ENCODE results near the gene PLXNA2. TPM values are rescaled to one million over a fixed set of nuclear protein-coding genes. Genes with fewer than 3 reads are reported as not detected.

The PLXNA2 gene
- total and polyA plus RNA-seq, 7 donors, result 4.4 to 33.6 (median 20.8) TPM

DNA sequence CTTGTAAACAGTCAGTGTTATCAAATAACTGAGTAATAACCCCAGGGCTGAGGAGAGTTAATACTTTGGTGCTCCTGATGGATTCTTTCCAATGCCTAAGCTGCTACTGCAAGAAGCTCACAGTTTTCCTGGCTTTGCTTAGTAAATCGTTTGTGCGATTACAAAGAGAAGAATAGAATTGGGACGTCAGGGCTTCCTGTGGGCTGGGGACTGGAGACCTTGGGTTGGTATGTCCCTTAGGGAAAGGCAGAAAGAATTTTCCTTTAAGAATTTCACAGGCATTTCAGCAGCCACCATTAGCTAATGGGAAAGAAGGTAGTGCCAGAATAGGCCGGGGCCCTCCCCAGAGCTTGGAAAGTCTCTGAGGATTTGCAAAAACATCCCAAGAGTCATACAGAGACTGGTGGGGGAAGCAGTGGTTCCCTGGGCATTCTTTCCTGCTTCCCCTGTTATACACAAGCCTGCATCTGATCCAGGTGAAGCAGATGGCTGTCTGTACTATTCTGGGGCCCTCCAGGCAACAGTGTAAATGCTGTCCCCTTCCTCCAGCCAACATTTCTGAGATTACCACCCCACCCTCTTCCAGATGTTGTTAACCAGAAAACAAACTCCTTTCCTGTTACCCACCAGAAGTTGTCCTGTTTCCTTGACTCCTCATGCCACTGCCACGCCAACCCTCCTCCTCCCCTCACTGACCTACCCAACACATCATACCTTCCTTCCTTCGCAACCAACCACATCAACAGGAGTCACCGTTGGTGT is 40.2 kb downstream of the PLXNA2 start:
- Histone ChIP-seq H3K36me3 (ENCODE audit: insufficient read depth in 1 of 2, low read depth in 1 of 2) (peaks cover 0 to 31% of the 10 kb centered on the region in 2 donors), H3K27me3 (ENCODE audit: insufficient read depth in 3 of 3, low read length in 2 of 3) (no peaks in the 10 kb centered on the region), H3K9me3 (no peaks in the 10 kb centered on the region), H3K4me3 (no peak overlapping the region), H3K4me1 (peaks cover 37% of the 10 kb centered on the region), H3K27ac (peak overlapping the region; percentile 54)
- ATAC-seq (no peak), DNase-seq (no peak)
- intact Hi-C loops (cut with DNase I), result loop anchor here in 1 of 2 donors (5.0 kb wide), 1 partner anchor 38 kb away; the partner anchor contains the start of gene PLXNA2
- TF ChIP-seq, protein P1, sequence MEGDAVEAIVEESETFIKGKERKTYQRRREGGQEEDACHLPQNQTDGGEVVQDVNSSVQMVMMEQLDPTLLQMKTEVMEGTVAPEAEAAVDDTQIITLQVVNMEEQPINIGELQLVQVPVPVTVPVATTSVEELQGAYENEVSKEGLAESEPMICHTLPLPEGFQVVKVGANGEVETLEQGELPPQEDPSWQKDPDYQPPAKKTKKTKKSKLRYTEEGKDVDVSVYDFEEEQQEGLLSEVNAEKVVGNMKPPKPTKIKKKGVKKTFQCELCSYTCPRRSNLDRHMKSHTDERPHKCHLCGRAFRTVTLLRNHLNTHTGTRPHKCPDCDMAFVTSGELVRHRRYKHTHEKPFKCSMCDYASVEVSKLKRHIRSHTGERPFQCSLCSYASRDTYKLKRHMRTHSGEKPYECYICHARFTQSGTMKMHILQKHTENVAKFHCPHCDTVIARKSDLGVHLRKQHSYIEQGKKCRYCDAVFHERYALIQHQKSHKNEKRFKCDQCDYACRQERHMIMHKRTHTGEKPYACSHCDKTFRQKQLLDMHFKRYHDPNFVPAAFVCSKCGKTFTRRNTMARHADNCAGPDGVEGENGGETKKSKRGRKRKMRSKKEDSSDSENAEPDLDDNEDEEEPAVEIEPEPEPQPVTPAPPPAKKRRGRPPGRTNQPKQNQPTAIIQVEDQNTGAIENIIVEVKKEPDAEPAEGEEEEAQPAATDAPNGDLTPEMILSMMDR (IDR thresholded peaks at IDR 0.05), result no peak
- 49 to 60% (median 53%) methylated on average over 7 of the region's 7 CpGs for WGBS, 3 donors

DNA sequence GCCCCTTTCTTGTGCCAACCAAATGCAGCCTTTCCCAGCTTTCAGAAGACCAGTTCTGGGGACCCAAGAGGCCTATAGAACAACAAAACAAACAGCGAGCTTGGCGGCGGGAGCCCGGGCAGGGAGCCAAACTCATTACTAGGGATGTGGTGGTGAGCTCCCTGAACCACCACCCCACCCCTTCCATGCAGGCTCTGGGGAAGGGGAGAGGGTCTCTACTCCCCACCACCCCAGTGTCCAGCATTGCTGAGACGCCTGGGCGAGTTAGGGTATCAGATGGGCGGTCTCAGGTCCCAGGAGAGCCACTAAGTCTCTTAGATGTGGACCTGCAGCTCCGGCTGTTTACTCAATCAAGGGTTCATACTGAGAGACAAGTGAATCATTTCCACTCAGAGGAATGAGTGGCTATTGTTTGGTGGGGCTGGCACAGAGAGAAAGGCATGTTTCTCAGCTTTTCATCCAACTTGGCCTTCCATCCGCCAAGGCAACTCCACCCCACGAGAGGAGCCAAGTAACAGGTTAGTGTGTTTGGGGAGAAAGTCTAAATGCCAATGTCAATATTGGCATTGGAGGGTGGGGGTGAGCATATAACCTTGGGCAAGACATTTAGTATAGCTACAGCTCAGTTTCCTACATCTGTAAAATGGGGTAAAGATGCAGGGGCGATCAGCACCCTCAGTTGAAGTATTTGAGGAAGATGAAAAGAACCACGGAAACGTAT is 40.9 kb downstream of the PLXNA2 start:
- 51 to 57% (median 54%) methylated on average over 13 of the region's 13 CpGs for WGBS, 3 donors
- intact Hi-C loops (cut with DNase I), result loop anchor here in 1 of 2 donors (5.0 kb wide), 1 partner anchor 39 kb away; the partner anchor contains the start of gene PLXNA2
- ATAC-seq, result no peak
- peak overlapping the region; percentile 54 for H3K27ac ChIP-seq
- H3K27me3 ChIP-seq (ENCODE audit: insufficient read depth in 3 of 3, low read length in 2 of 3), result no peaks in the 10 kb centered on the region
- DNase-seq, result peak in 1 of 2 donors; percentile 41
- TF ChIP-seq, protein P1 (IDR thresholded peaks at IDR 0.05), result no peak
- no peaks in the 10 kb centered on the region for H3K9me3 ChIP-seq
- peaks cover 37% of the 10 kb centered on the region for H3K4me1 ChIP-seq
- H3K4me3 ChIP-seq, result no peak overlapping the region
- peaks cover 0 to 28% of the 10 kb centered on the region in 2 donors for H3K36me3 ChIP-seq (ENCODE audit: insufficient read depth in 1 of 2, low read depth in 1 of 2)

DNA sequence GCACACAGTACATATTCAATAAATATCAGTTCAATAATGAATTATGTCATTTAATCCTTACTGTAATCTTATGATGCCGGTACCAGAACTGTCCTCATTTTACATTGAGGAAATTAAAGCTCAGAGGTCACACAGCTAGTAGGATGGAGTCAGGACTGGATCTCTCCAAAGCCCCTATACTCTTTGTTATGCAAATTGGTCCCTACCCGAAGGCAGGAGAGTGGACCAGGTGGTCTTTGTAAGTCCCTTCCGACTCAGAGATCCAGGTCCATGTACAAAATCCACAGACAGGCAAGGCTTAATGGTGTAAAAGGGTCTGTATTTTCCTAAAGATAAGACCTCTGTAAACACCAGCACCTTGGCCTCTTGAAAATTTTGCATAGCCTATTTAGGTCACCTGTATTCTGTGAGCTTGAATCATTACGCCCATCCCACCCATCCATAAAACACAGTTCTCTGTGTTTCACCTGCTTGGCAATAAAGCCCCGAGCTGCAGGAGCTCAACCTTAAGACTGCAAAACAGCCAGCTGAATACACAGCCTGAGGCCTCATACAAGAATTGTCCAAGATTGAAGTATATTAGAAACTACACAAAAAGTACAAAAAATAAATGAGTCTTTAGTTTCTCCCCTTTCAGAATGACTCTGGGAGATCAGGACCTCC is 41.7 kb downstream of the PLXNA2 start:
- peak overlapping the region; percentile 54 for H3K27ac ChIP-seq
- DNase-seq (no peak), ATAC-seq (no peak)
- intact Hi-C loops (cut with DNase I), result loop anchor here in 1 of 2 donors (5.0 kb wide), 1 partner anchor 40 kb away; the partner anchor contains the start of gene PLXNA2
- no peak overlapping the region for H3K4me3 ChIP-seq
- H3K27me3 ChIP-seq (ENCODE audit: insufficient read depth in 3 of 3, low read length in 2 of 3), result no peaks in the 10 kb centered on the region
- H3K9me3 ChIP-seq, result no peaks in the 10 kb centered on the region
- WGBS, 3 donors, result 73 to 84% (median 75%) methylated on average over 5 of the region's 5 CpGs
- peaks cover 0 to 26% of the 10 kb centered on the region in 2 donors for H3K36me3 ChIP-seq (ENCODE audit: insufficient read depth in 1 of 2, low read depth in 1 of 2)
- H3K4me1 ChIP-seq, result peaks cover 37% of the 10 kb centered on the region
- TF ChIP-seq, protein P1 (IDR thresholded peaks at IDR 0.05), result no peak

DNA sequence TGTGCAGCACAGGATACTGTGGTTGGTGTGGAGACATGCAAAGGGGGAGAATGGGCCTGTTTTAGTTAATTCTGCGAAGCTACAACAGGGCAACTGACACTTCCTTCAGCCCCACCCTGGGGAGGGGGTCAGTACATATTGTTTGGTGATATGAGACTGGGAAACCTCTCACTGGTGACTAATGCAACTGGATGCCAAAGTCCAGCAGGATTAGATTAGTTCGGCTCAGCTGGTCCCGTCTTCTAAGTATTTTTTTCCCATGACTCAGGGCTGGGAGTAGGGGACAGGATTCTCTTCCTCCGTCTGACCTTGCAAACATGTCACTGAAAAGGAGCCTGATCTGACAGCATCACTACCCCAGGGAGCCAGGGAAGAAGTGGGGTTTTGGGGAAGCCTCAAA is 43.0 kb downstream of the PLXNA2 start:
- Histone ChIP-seq H3K27me3 (ENCODE audit: insufficient read depth in 3 of 3, low read length in 2 of 3) (no peaks in the 10 kb centered on the region), H3K4me1 (peaks cover 37% of the 10 kb centered on the region), H3K9me3 (no peaks in the 10 kb centered on the region), H3K4me3 (no peak overlapping the region), H3K36me3 (ENCODE audit: insufficient read depth in 1 of 2, low read depth in 1 of 2) (peaks cover 0 to 15% of the 10 kb centered on the region in 2 donors), H3K27ac (peak overlapping the region; percentile 64)
- DNase-seq (peak in 1 of 2 donors; percentile 43), ATAC-seq (peak; percentile 93 to 96 (median 94))
- intact Hi-C loops (cut with DNase I), result loop anchor here in 1 of 2 donors (2.0 to 5.0 kb wide), 2 partner anchors 18 to 41 kb away; partner anchors contain the start of gene PLXNA2
- WGBS, 3 donors, result 12 to 27% (median 17%) methylated on average over 4 of the region's 4 CpGs
- TF ChIP-seq, protein P1 (IDR thresholded peaks at IDR 0.05), result no peak

Measured in psoas muscle (tissue), 8 donors.